GM12878 (cell line): ENCODE data around the gene TMEM132C. TPM values are rescaled to one million over a fixed set of nuclear protein-coding genes. Genes with fewer than 3 reads are reported as not detected.

Experiments used
- ATAC-seq: fragments of 200-7000 bp; cut with Tn5 transposase; 3 replicates; pipeline ENCODE4 v1.9.1; 2020; ENCODE audit warnings: mild to moderate bottlenecking, moderate library complexity
- BruUV-seq: library from RNA; stranded (reverse); fragments of 400-500 nt; replicated peaks from 2 replicates; lab custom pipeline; 2021; lab: Mats Ljungman, UMichigan
- CTCF ChIA-PET: fragments of 300-600 bp; sonication (Branson Sonifier 250); formaldehyde crosslinking; extraction: SDS; loops from one replicate; lab custom pipeline; 2021; ENCODE audit warnings: inconsistent platforms; lab: Yijun Ruan, JAX
- POLR2A ChIA-PET: fragments of 350-600 bp; formaldehyde crosslinking; extraction: SDS; loops from one replicate; lab custom pipeline; 2021; ENCODE audit warnings: inconsistent platforms; lab: Charles Lee
- RAD21 ChIA-PET: fragments of 300-600 bp; sonication (Branson Sonifier 250); formaldehyde crosslinking; loops from one replicate; lab custom pipeline; 2023; ENCODE audit warnings: antibody characterized with exemption; ENCODE audit not compliant: unreplicated experiment; lab: Charles Lee
- SMC1A ChIA-PET: fragments of 300-600 bp; sonication (Branson Sonifier 250); formaldehyde crosslinking; loops from one replicate; lab custom pipeline; 2023; ENCODE audit not compliant: unreplicated experiment, uncharacterized antibody; lab: Charles Lee
- DNase-seq: peaks from one replicate; pipeline ENCODE4 v3.0.0-alpha.2; 2011; ENCODE audit warnings: low read depth, low spot score
- FAIRE-seq: peaks from 3 replicates; lab custom pipeline; 2011; peaks lifted over from hg19 to GRCh38; lab: Jason Lieb, UNC
- H2AFZ ChIP-seq: 2 replicates; pipeline ENCODE4 v1.6.0; 2011; ENCODE audit warnings: low read depth, low read length, control low read depth; ENCODE audit not compliant: control insufficient read depth
- H3K27ac ChIP-seq: 2 replicates; pipeline ENCODE4 v1.5.1; 2011; ENCODE audit warnings: control low read depth; ENCODE audit not compliant: control insufficient read depth, insufficient read depth
- H3K27me3 ChIP-seq, 2 experiments: replicated peaks in 1 of 2; 2 replicates each; pipeline versions ENCODE4 v1.6.0 to v1.6.1; 2011; ENCODE audit warnings: low read length in 1 of 2; ENCODE audit not compliant: control insufficient read depth in 2 of 2, insufficient read depth in 2 of 2
- H3K36me3 ChIP-seq, 2 experiments: 2 replicates each; pipeline ENCODE4 v1.5.1; 2011; ENCODE audit warnings: low read length in 1 of 2; ENCODE audit not compliant: control insufficient read depth in 2 of 2, insufficient read depth in 2 of 2
- H3K4me1 ChIP-seq: 2 replicates; pipeline ENCODE4 v1.6.1; 2011; ENCODE audit warnings: mild to moderate bottlenecking, low read length, moderate library complexity, mixed read lengths; ENCODE audit not compliant: control insufficient read depth, insufficient read depth
- H3K4me2 ChIP-seq: 2 replicates; pipeline ENCODE4 v1.6.0; 2011; ENCODE audit warnings: control low read depth; ENCODE audit not compliant: control insufficient read depth, insufficient read depth
- H3K4me3 ChIP-seq: fragments of 200-600 bp; sonication (generic); 2 replicates; pipeline ENCODE4 v1.5.1; 2016
- H3K79me2 ChIP-seq: 2 replicates; pipeline ENCODE4 v1.6.0; 2011; ENCODE audit warnings: low read length; ENCODE audit not compliant: control insufficient read depth, insufficient read depth
- H3K9ac ChIP-seq: 2 replicates; pipeline ENCODE4 v1.8.0; 2011; ENCODE audit warnings: low read length, control low read depth, mixed read lengths; ENCODE audit not compliant: control insufficient read depth, insufficient read depth
- H3K9me3 ChIP-seq: replicated peaks from 3 replicates; pipeline ENCODE4 v1.5.1; 2011; ENCODE audit warnings: mild to moderate bottlenecking, low read length; ENCODE audit not compliant: control insufficient read depth, insufficient read depth
- H4K20me1 ChIP-seq: 2 replicates; pipeline ENCODE4 v1.6.0; 2011; ENCODE audit not compliant: control insufficient read depth, insufficient read depth
- ATF7 ChIP-seq: fragments of 450-650 bp; IDR thresholded peaks from 2 replicates; pipeline ENCODE4 v1.6.1; 2016; ENCODE audit warnings: low read depth, mild to moderate bottlenecking
- BACH1 ChIP-seq: fragments of 450-650 bp; IDR thresholded peaks from 2 replicates; pipeline ENCODE4 v1.6.1; 2017; ENCODE audit warnings: mild to moderate bottlenecking, borderline replicate concordance
- BHLHE40 ChIP-seq, 2 experiments: fragments of 450-650 bp in 1 of 2; IDR thresholded peaks; 2 replicates each; pipeline ENCODE4 v1.6.1; 2011 to 2017; ENCODE audit warnings: low read depth in 2 of 2, borderline replicate concordance in 1 of 2, improper control_type of control experiment in 1 of 2, low read length in 1 of 2, mild to moderate bottlenecking in 1 of 2
- CBFB ChIP-seq: IDR thresholded peaks from 2 replicates; pipeline ENCODE4 v1.6.1; 2016; ENCODE audit warnings: antibody characterized with exemption, low read depth
- EED ChIP-seq: sonication (generic); IDR thresholded peaks from 2 replicates; pipeline ENCODE4 v1.6.1; 2016; ENCODE audit warnings: antibody characterized with exemption, low read depth
- IRF4 ChIP-seq: IDR thresholded peaks from 2 replicates; pipeline ENCODE4 v1.6.1; 2011; ENCODE audit warnings: low read depth, low read length
- NBN ChIP-seq: fragments of 450-650 bp; IDR thresholded peaks from 2 replicates; pipeline ENCODE4 v1.6.1; 2016
- NR2F1 ChIP-seq: fragments of 450-650 bp; conservative IDR thresholded peaks from 2 replicates; pipeline ENCODE4 v1.6.1; 2017; ENCODE audit warnings: mild to moderate bottlenecking
- RAD51 ChIP-seq: fragments of 450-650 bp; IDR thresholded peaks from 2 replicates; pipeline ENCODE4 v1.6.1; 2016; ENCODE audit warnings: moderate library complexity, mild to moderate bottlenecking, inconsistent platforms
- SIN3A ChIP-seq: IDR thresholded peaks from 2 replicates; pipeline ENCODE4 v1.6.1; 2012; ENCODE audit warnings: low read depth, low read length, improper control_type of control experiment
- SMAD5 ChIP-seq: IDR thresholded peaks from 2 replicates; pipeline ENCODE4 v1.6.1; 2016; ENCODE audit warnings: antibody characterized with exemption, low read depth
- SREBF2 ChIP-seq: IDR thresholded peaks from 2 replicates; pipeline ENCODE4 v1.6.1; 2012; ENCODE audit warnings: mild to moderate bottlenecking, low read length
- ZBED1 ChIP-seq: IDR thresholded peaks from 2 replicates; pipeline ENCODE4 v1.6.1; 2016; ENCODE audit warnings: borderline replicate concordance
- ZNF217 ChIP-seq: fragments of 450-650 bp; IDR thresholded peaks from 2 replicates; pipeline ENCODE4 v1.6.1; 2017; ENCODE audit warnings: antibody characterized with exemption, mild to moderate bottlenecking
- WGBS: methylation state at CpG from one replicate; pipeline ENCODE4 v1.1.6; 2016; ENCODE audit warnings: low lambda C conversion rate; ENCODE audit not compliant: insufficient replicate concordance, insufficient coverage; ENCODE audit errors: missing lambda C conversion rate; 5-methylcytosine and 5-hydroxymethylcytosine counted together
- in situ Hi-C: fragments of 300-500 bp; cut with MboI; formaldehyde crosslinking; loops from 9 replicates; pipeline ENCODE4 v1.14.3; 2018; ENCODE audit warnings: mixed read lengths
- intact Hi-C: fragments of 100-400 bp; cut with micrococcal nuclease; formaldehyde crosslinking; loops from one replicate; pipeline ENCODE4 v1.14.2; 2022; ENCODE audit not compliant: unreplicated experiment
- polyA plus RNA-seq, 11 experiments: library from polyadenylated mRNA; depleted of rRNA in 4 of 11; unstranded in 6 of 11; stranded (reverse) in 5 of 11; fragments of >200 nt; fragmentation: Nextera tagmentation in 4 of 11; fragmentation: Illumina TruSeq in 1 of 11; extraction: Ambion mirVana in 4 of 11; extraction: Trizol in 1 of 11; gene quantifications; 1 replicate in 1 of 11; 2 replicates in 10 of 11; pipeline versions ENCODE4 v1.2.1 to v1.2.3, GENCODE V29; 2011 to 2016; ENCODE audit warnings: inconsistent platforms in 2 of 11, missing spikeins in 2 of 11, low read depth in 1 of 11
- total RNA-seq, 4 experiments: library from RNA; depleted of rRNA in 3 of 4; stranded (reverse); fragments of >200 nt in 3 of 4; fragmentation: Illumina TruSeq in 1 of 4; extraction: Trizol in 1 of 4; gene quantifications; 2 replicates each; pipeline versions ENCODE4 v1.2.1 to v1.2.3, GENCODE V29; 2013 to 2021
- TF ChIP-seq, protein P1 (sequence below): IDR thresholded peaks from 2 replicates; pipeline ENCODE4 v1.6.1; 2011; ENCODE audit warnings: borderline replicate concordance, low read depth, mild to moderate bottlenecking, moderate library complexity, low read length; ENCODE audit not compliant: insufficient read depth, poor library complexity, severe bottlenecking

Gene TMEM132C
- total and polyA plus RNA-seq, 10 of the 15 experiments (the other 5 are each of a cell fraction or from before 2014, with no cell fraction given): not detected

DNA sequence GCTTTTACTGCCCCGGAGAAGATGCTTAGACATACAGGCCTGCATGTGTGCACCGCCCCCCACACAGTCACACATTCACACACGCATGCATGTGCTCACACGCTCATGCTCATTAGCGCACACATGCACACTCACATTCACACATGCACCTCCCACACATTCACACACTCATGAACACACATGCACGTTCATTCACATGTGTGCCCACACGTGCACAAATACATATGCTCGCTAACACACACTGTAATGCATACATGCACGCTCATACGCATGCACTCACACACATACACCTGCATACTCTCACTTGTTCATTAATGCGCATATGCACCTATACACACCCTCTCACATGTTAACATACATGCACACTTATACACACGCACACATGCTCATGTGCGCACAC, 21.9 kb downstream of the TMEM132C start:
- no peak for FAIRE-seq

DNA sequence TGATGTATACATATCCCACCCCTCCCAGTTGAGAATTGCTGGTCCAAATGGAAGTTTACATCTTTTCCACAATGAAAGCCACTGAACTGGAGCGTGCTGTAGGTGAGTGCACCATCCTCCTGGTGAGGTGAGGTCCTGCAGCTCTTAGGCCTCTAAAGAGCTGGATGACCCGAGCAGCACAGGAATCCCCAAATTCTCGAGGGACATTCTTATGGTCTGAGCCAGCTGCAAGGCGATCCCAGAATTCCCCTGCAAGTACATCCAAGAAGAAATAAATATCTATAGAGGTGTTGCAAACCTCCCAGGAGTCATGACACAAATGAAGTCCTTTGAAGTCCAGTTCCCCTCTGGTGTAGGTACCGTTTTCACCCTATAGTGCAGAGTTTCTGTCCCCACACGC, 24.0 kb downstream of the TMEM132C start:
- DNase-seq (no peak), ATAC-seq (no peak), FAIRE-seq (no peak)
- Histone ChIP-seq H4K20me1 (no peaks in the 10 kb centered on the region), H3K4me1 (no peaks in the 10 kb centered on the region), H3K27ac (no peak overlapping the region), H3K4me2 (no peak overlapping the region), H2AFZ (no peak overlapping the region), H3K79me2 (no peaks in the 10 kb centered on the region), H3K4me3 (no peak overlapping the region), H3K27me3 (no peaks in the 10 kb centered on the region), H3K9me3 (no peaks in the 10 kb centered on the region), H3K36me3 (no peaks in the 10 kb centered on the region), H3K9ac (no peak overlapping the region)
- ChIA-PET RAD21 (no interaction called here), SMC1A (no interaction called here), CTCF (no interaction called here), POLR2A (no interaction called here)
- in situ Hi-C loops (no loop called here), intact Hi-C loops (no loop called here)
- 10% methylated on average over 6 of the region's 6 CpGs for WGBS
- BruUV-seq: no TSS peak
- TF ChIP-seq CBFB (no peak), RAD51 (no peak), SMAD5 (no peak), SREBF2 (no peak), SIN3A (no peak), BACH1 (no peak), EED (no peak), NBN (no peak), ZNF217 (no peak), ATF7 (no peak), IRF4 (no peak), BHLHE40 (IDR thresholded peaks at IDR 0.05; ENCODE audit: borderline replicate concordance in 1 of 2, low read depth in 2 of 2, low read length in 1 of 2) (no peak), ZBED1 (no peak)

More for the DNA sequence above, 21.9 kb downstream of the TMEM132C start:
- SMC1A ChIA-PET: no interaction called here
- no peaks in the 10 kb centered on the region for H3K4me1 ChIP-seq
- no peaks in the 10 kb centered on the region for H4K20me1 ChIP-seq
- no peaks in the 10 kb centered on the region for H3K36me3 ChIP-seq
- H3K4me3 ChIP-seq: no peak overlapping the region
- ATAC-seq: no peak
- H3K27ac ChIP-seq: no peak overlapping the region
- H3K9me3 ChIP-seq: no peaks in the 10 kb centered on the region
- TF ChIP-seq, protein P1, sequence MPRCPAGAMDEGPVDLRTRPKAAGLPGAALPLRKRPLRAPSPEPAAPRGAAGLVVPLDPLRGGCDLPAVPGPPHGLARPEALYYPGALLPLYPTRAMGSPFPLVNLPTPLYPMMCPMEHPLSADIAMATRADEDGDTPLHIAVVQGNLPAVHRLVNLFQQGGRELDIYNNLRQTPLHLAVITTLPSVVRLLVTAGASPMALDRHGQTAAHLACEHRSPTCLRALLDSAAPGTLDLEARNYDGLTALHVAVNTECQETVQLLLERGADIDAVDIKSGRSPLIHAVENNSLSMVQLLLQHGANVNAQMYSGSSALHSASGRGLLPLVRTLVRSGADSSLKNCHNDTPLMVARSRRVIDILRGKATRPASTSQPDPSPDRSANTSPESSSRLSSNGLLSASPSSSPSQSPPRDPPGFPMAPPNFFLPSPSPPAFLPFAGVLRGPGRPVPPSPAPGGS: peak; percentile 71
- TF ChIP-seq NR2F1: no peak
- TF ChIP-seq, all 136 proteins: peak for 1
- ChIA-PET RAD21 (no interaction called here), CTCF (interaction anchor here (0.7 kb wide), 1 partner anchor 139 kb away, joined by 3 read pairs; no protein-coding TSS in a partner anchor), POLR2A (no interaction called here)
- H3K9ac ChIP-seq: no peak overlapping the region
- H3K79me2 ChIP-seq: no peaks in the 10 kb centered on the region
- WGBS: 58% methylated on average over 13 of the region's 13 CpGs
- in situ Hi-C loops (no loop called here), intact Hi-C loops (no loop called here)
- no peak for DNase-seq
- no peak overlapping the region for H3K4me2 ChIP-seq
- BruUV-seq: no TSS peak
- H2AFZ ChIP-seq: no peak overlapping the region
- H3K27me3 ChIP-seq: no peaks in the 10 kb centered on the region
